Ovary (tissue), 9 donors: ENCODE results near the gene MORC2. TPM values are rescaled to one million over a fixed set of nuclear protein-coding genes. Genes with fewer than 3 reads are reported as not detected.

Experiments used
- DNase-seq, 5 donors: peaks; one replicate each; pipeline ENCODE4 v3.0.0-alpha.2; 2019 to 2020
- H3K27ac ChIP-seq, 2 donors: fragments of 200-600 bp; one replicate each; pipeline versions ENCODE4 v1.5.1 to v1.8.0; 2019 to 2022
- H3K27me3 ChIP-seq: fragments of 200-600 bp; one replicate; pipeline ENCODE4 v1.8.0; 2022
- H3K36me3 ChIP-seq: fragments of 200-600 bp; sonication (generic); one replicate; pipeline ENCODE4 v1.5.1; 2019
- H3K4me1 ChIP-seq: one replicate; pipeline ENCODE4 v1.8.1; 2013; ENCODE audit warnings: mild to moderate bottlenecking, moderate library complexity; ENCODE audit not compliant: insufficient read depth
- H3K4me3 ChIP-seq: fragments of 200-600 bp; sonication (generic); one replicate; pipeline ENCODE4 v1.5.1; 2017
- H3K9me3 ChIP-seq, 2 donors: fragments of 200-600 bp in 1 of 2; sonication (generic) in 1 of 2; one replicate each; pipeline versions ENCODE4 v1.5.1 to v1.8.1; 2013 to 2019; ENCODE audit warnings: mild to moderate bottlenecking in 1 of 2, moderate library complexity in 1 of 2
- EP300 ChIP-seq: sonication (generic); formaldehyde crosslinking; IDR thresholded peaks from one replicate; pipeline ENCODE4 v1.6.1; 2017; ENCODE audit warnings: antibody characterized with exemption
- POLR2A ChIP-seq: fragments of 450-650 bp; IDR thresholded peaks from one replicate; pipeline ENCODE4 v1.6.1; 2017; ENCODE audit warnings: antibody characterized with exemption, mild to moderate bottlenecking, moderate library complexity
- WGBS, 3 donors: extraction: QIAGEN DNeasy Blood & Tissue Kit in 1 of 3; methylation state at CpG; one replicate each; pipeline versions ENCODE4 v1.1.5 to v1.1.7; 2013 to 2017; 5-methylcytosine and 5-hydroxymethylcytosine counted together
- intact Hi-C, 4 donors: fragments of 100-400 bp; cut with DNase I; formaldehyde crosslinking; loops; one replicate each; pipeline versions ENCODE4 v1.11.0 to v1.15.1; 2022 to 2023
- polyA plus RNA-seq, 2 donors: library from polyadenylated mRNA; stranded (reverse); fragments of 200-250 nt in 1 of 2; fragments of 350-450 nt in 1 of 2; fragmentation: Illumina TruSeq in 1 of 2; extraction: RNeasy Lipid Tissue Mini Kit (QIAGEN cat#74804) in 1 of 2; gene quantifications; one replicate each; pipeline ENCODE4 v1.2.3, GENCODE V29; 2013 to 2014
- total RNA-seq, 7 donors: library from RNA; depleted of rRNA in 2 of 7; stranded (reverse); fragments of >200 nt in 2 of 7; fragmentation: NEBNext Ultra II Directional in 3 of 7; extraction: Animal tissue kit (Norgen Biotek cat#: 25700) in 3 of 7; gene quantifications; one replicate each; pipeline versions ENCODE4 v1.1.0 to v1.2.4, GENCODE V29; 2016 to 2023
- TF ChIP-seq, protein P1 (sequence below), 3 donors: fragments of 450-650 bp in 2 of 3; fragments of 200-600 bp in 1 of 3; IDR thresholded peaks; one replicate each; pipeline versions ENCODE4 v1.5.1 to v1.8.0; 2016 to 2022; ENCODE audit warnings: antibody characterized with exemption in 3 of 3, mild to moderate bottlenecking in 1 of 3
- donor health status: DM: no; HTN: no; CAD: no; lungs with moderate emphysema.
- donor health status: DM: no; HTN: no; CAD: no.
- donor health status: Bipolar disorder and iron deficiency.
- donor health status: DM: yes; HTN: yes; CAD: no.
- donor health status: DM: no; HTN: no; CAD: no.
- donor health status: DM: yes; HTN: yes; CAD: no.

MORC2 gene
- total and polyA plus RNA-seq, 9 donors = 13.0 to 30.5 (median 22.1) TPM

DNA sequence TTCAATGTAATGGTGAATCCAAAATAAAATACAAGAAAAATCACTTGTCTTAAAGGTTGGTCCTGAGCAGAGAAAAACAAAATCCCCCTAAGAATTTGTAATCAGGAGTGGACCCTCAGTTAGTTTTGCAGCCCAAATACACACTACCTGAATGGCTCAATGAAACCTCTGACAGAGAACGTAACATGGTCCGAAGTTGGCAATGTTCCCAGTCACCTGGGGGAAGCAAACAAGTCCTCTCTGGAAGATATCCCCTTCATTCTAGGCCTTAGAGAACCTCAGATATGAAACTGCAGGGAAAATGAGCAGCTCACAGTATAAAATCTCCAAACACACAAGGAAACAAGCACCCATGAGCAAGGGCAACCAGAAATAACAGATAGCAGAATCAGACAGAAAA is 58.2 kb downstream of the MORC2 start:
- intact Hi-C loops = no loop called here
- no peaks in the 10 kb centered on the region for H3K36me3 ChIP-seq
- no peak for DNase-seq
- no peak overlapping the region for H3K27ac ChIP-seq
- no peak overlapping the region for H3K4me3 ChIP-seq
- no peaks in the 10 kb centered on the region for H3K27me3 ChIP-seq
- H3K9me3 ChIP-seq = no peaks in the 10 kb centered on the region
- H3K4me1 ChIP-seq = no peaks in the 10 kb centered on the region
- TF ChIP-seq POLR2A = no peak
- TF ChIP-seq, protein P1, sequence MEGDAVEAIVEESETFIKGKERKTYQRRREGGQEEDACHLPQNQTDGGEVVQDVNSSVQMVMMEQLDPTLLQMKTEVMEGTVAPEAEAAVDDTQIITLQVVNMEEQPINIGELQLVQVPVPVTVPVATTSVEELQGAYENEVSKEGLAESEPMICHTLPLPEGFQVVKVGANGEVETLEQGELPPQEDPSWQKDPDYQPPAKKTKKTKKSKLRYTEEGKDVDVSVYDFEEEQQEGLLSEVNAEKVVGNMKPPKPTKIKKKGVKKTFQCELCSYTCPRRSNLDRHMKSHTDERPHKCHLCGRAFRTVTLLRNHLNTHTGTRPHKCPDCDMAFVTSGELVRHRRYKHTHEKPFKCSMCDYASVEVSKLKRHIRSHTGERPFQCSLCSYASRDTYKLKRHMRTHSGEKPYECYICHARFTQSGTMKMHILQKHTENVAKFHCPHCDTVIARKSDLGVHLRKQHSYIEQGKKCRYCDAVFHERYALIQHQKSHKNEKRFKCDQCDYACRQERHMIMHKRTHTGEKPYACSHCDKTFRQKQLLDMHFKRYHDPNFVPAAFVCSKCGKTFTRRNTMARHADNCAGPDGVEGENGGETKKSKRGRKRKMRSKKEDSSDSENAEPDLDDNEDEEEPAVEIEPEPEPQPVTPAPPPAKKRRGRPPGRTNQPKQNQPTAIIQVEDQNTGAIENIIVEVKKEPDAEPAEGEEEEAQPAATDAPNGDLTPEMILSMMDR (IDR thresholded peaks at IDR 0.05) = no peak
- TF ChIP-seq EP300 = no peak
- 75 to 84% (median 81%) methylated on average over 2 of the region's 2 CpGs for WGBS, 3 donors

DNA sequence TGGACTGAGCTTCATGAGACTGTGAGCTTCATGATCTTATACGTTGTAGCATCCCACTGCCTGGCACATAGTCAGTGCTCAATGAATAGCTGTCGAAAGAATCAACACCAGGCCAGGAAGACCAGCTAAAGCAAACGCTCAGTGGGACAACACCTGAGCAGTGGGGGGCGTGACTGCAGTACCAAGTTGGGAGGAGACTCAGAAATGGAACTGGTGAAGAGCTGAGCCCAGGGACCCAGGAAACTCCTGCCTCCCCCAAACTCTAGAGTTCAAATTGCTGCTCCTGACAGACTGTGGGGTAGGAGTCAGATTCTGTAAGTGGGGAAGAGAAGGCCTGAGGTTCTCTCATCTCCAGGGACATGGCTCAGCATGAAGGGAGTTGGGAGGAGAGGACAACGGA is 59.3 kb downstream of the MORC2 start:
- no peak overlapping the region for H3K27ac ChIP-seq
- no peak overlapping the region for H3K4me3 ChIP-seq
- intact Hi-C loops = no loop called here
- no peaks in the 10 kb centered on the region for H3K36me3 ChIP-seq
- H3K27me3 ChIP-seq = no peaks in the 10 kb centered on the region
- H3K9me3 ChIP-seq = no peaks in the 10 kb centered on the region
- DNase-seq = no peak
- H3K4me1 ChIP-seq = no peaks in the 10 kb centered on the region
- WGBS, 3 donors = 88 to 92% (median 90%) methylated on average over 5 of the region's 5 CpGs
- no peak for TF ChIP-seq EP300
- TF ChIP-seq, protein P1 (IDR thresholded peaks at IDR 0.05) = no peak
- no peak for TF ChIP-seq POLR2A

DNA sequence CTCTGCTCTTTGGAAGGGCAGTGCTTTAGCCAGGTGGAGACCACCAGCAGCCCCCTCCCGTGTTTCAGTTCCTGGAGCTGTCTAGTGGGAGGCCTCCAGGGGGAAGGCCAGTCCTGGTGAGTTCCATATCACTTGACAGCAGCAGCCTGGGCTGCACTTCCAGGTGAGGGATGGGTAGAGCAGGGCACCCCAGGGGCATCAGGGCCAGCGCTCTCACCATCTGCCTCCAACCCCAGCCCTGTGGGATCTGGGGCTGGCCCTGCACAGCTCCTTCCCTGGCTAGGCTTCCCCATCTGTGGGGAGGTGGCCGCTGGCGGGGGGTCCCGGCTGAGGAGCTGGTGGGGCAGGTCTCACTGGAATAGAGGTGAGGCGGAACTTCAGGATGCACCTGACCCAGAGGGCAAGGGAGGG is 60.5 kb downstream of the MORC2 start:
- 92 to 96% (median 93%) methylated on average over 6 of the region's 6 CpGs for WGBS, 3 donors
- H3K4me3 ChIP-seq = no peak overlapping the region
- DNase-seq = no peak

DNA sequence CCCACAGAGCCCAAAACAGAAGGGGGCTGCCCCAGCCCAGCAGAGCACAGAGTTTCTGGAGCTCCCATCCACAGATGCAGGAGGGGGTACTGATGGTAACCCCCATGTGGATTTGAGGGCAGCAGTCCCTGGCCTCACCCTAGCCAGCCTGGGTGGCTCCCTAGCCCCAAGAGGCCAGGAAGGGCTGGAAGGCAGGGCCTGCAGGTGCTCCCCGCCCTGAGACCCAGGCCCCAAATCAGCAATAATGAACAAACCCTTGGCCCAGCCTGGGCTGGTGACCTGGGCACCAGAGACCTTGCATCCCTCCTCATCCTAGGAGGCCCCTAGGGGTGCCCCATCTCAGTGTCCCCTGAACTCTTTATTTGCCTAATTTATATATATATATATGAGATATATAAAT is 61.6 kb downstream of the MORC2 start:
- Histone ChIP-seq H3K4me1 (no peaks in the 10 kb centered on the region), H3K9me3 (no peaks in the 10 kb centered on the region), H3K27me3 (no peaks in the 10 kb centered on the region), H3K27ac (no peak overlapping the region), H3K36me3 (no peaks in the 10 kb centered on the region), H3K4me3 (no peak overlapping the region)
- 100% methylated on average over 1 of the region's 1 CpG for WGBS, 3 donors
- TF ChIP-seq POLR2A (no peak), EP300 (no peak)
- TF ChIP-seq, protein P1 (IDR thresholded peaks at IDR 0.05) = no peak
- intact Hi-C loops = no loop called here
- no peak for DNase-seq

More for the DNA sequence above, 60.5 kb downstream of the MORC2 start:
- Histone ChIP-seq H3K27ac (no peak overlapping the region), H3K9me3 (no peaks in the 10 kb centered on the region), H3K4me1 (no peaks in the 10 kb centered on the region), H3K27me3 (no peaks in the 10 kb centered on the region), H3K36me3 (no peaks in the 10 kb centered on the region)
- no peak for TF ChIP-seq POLR2A
- no peak for TF ChIP-seq EP300
- TF ChIP-seq, protein P1 (IDR thresholded peaks at IDR 0.05) = no peak
- intact Hi-C loops = no loop called here
